B cell (primary cell): Measurements from ENCODE around the gene DDRGK1. TPM values are rescaled to one million over a fixed set of nuclear protein-coding genes. Genes with fewer than 3 reads are reported as not detected.

Experiments used
- ATAC-seq: fragments of 200-7000 bp; cut with Tn5 transposase; one replicate; pipeline ENCODE4 v1.10.0; 2021; ENCODE audit warnings: low read depth, mild to moderate bottlenecking, moderate number of reproducible peaks, moderate library complexity
- CTCF ChIA-PET: fragments of 350-600 bp; sonication (Branson Sonifier 250); formaldehyde crosslinking; loops from one replicate; lab custom pipeline; 2021; ENCODE audit warnings: antibody characterized with exemption, inconsistent platforms; lab: Charles Lee
- POLR2A ChIA-PET: fragments of 350-600 bp; sonication (Branson Sonifier 250); formaldehyde crosslinking; loops from one replicate; lab custom pipeline; 2021; ENCODE audit warnings: antibody characterized with exemption; lab: Charles Lee
- DNase-seq: peaks from one replicate; pipeline ENCODE4 v3.0.0; 2013
- H2AFZ ChIP-seq: 2 replicates; pipeline ENCODE4 v1.6.1; 2012; ENCODE audit warnings: mild to moderate bottlenecking, low read depth, low read length; ENCODE audit not compliant: insufficient read depth, poor library complexity, severe bottlenecking
- H3K27ac ChIP-seq, 2 donors: 1 replicate in 1 of 2; 2 replicates in 1 of 2; pipeline ENCODE4 v1.5.1; 2012 to 2013; ENCODE audit warnings: low read length in 2 of 2, mild to moderate bottlenecking in 2 of 2, moderate library complexity in 1 of 2
- H3K27me3 ChIP-seq, 4 experiments: fragments of 200-600 bp in 1 of 4; sonication (generic) in 1 of 4; replicated peaks in 1 of 4; 1 replicate in 2 of 4; 2 replicates in 2 of 4; pipeline versions ENCODE4 v1.6.1 to v1.7.0; 2013 to 2016; ENCODE audit warnings: low read length in 3 of 4, mild to moderate bottlenecking in 2 of 4, mixed read lengths in 1 of 4, moderate library complexity in 1 of 4; ENCODE audit not compliant: insufficient read depth in 4 of 4, control insufficient read depth in 3 of 4; ENCODE audit errors: control extremely low read depth in 1 of 4
- H3K36me3 ChIP-seq, 2 experiments: replicated peaks in 1 of 2; 1 replicate in 1 of 2; 2 replicates in 1 of 2; pipeline versions ENCODE4 v1.6.1 to v1.7.1; 2013; ENCODE audit warnings: low read length in 1 of 2; ENCODE audit not compliant: insufficient read depth in 2 of 2, control insufficient read depth in 1 of 2; ENCODE audit errors: control extremely low read depth in 1 of 2, extremely low read depth in 1 of 2
- H3K4me1 ChIP-seq, 2 donors: fragments of 200-600 bp in 1 of 2; sonication (generic) in 1 of 2; 1 replicate in 1 of 2; 2 replicates in 1 of 2; pipeline versions ENCODE4 v1.5.1 to v1.6.1; 2013 to 2017; ENCODE audit warnings: low read length in 2 of 2; ENCODE audit not compliant: control insufficient read depth in 2 of 2, insufficient read depth in 2 of 2
- H3K4me2 ChIP-seq: replicated peaks from 2 replicates; pipeline ENCODE3; 2012; ENCODE audit warnings: mild to moderate bottlenecking, low read depth, low read length; ENCODE audit not compliant: poor library complexity, severe bottlenecking
- H3K4me3 ChIP-seq, 5 experiments: fragments of 200-600 bp in 1 of 5; sonication (generic) in 1 of 5; 1 replicate in 3 of 5; 2 replicates in 2 of 5; pipeline versions ENCODE4 v1.5.1 to v1.7.0; 2011 to 2016; ENCODE audit warnings: low read length in 4 of 5, mild to moderate bottlenecking in 4 of 5, low read depth in 2 of 5, control low read depth in 1 of 5, moderate library complexity in 1 of 5; ENCODE audit not compliant: insufficient read depth in 1 of 5; ENCODE audit errors: control extremely low read depth in 1 of 5, extremely low read depth in 1 of 5
- H3K79me2 ChIP-seq: fragments of 200-600 bp; sonication (generic); one replicate; pipeline ENCODE4 v1.6.0; 2016; ENCODE audit warnings: low read length; ENCODE audit not compliant: control insufficient read depth, insufficient read depth
- H3K9ac ChIP-seq: fragments of 200-600 bp; sonication (generic); 2 replicates; pipeline ENCODE4 v1.6.1; 2017; ENCODE audit warnings: mild to moderate bottlenecking, low read length, moderate library complexity
- H3K9me3 ChIP-seq, 3 donors: one replicate each; pipeline versions ENCODE4 v1.6.1 to v1.7.1; 2013; ENCODE audit warnings: low read length in 2 of 3; ENCODE audit not compliant: control insufficient read depth in 2 of 3, insufficient read depth in 1 of 3; ENCODE audit errors: control extremely low read depth in 1 of 3
- H4K20me1 ChIP-seq: 2 replicates; pipeline ENCODE4 v1.6.0; 2012; ENCODE audit warnings: mild to moderate bottlenecking, low read length; ENCODE audit not compliant: insufficient read depth, control insufficient read depth, poor library complexity, severe bottlenecking
- H3K27ac Mint-ChIP-seq: one replicate; pipeline ENCODE4 v1.8.0; 2021; ENCODE audit warnings: mixed read lengths
- H3K27me3 Mint-ChIP-seq: one replicate; pipeline ENCODE4 v1.8.0; 2021; ENCODE audit warnings: mixed read lengths
- H3K4me1 Mint-ChIP-seq: one replicate; pipeline ENCODE4 v1.8.0; 2021; ENCODE audit warnings: mixed read lengths
- H3K4me3 Mint-ChIP-seq: one replicate; pipeline ENCODE4 v1.8.0; 2021; ENCODE audit warnings: mixed read lengths
- H3K9me3 Mint-ChIP-seq: one replicate; pipeline ENCODE4 v1.8.0; 2022; ENCODE audit warnings: mixed read lengths; ENCODE audit not compliant: insufficient read depth
- EZH2 ChIP-seq: IDR thresholded peaks from 2 replicates; pipeline ENCODE4 v1.6.1; 2012; ENCODE audit warnings: borderline replicate concordance, low read depth, mild to moderate bottlenecking, moderate library complexity, low read length; ENCODE audit not compliant: insufficient read depth, poor library complexity, severe bottlenecking
- WGBS: methylation state at CpG from one replicate; pipeline ENCODE4 v1.1.5; 2013; ENCODE audit warnings: missing lambda C conversion rate; ENCODE audit not compliant: insufficient coverage; 5-methylcytosine and 5-hydroxymethylcytosine counted together
- intact Hi-C: fragments of 100-400 bp; cut with micrococcal nuclease; formaldehyde crosslinking; loops from one replicate; pipeline ENCODE4 v1.10.0; 2022
- polyA plus RNA-seq: library from polyadenylated mRNA; depleted of rRNA; stranded (reverse); fragments of >200 nt; gene quantifications from 2 replicates; pipeline ENCODE4 v1.2.3, GENCODE V29; 2012
- total RNA-seq, 2 donors: library from RNA; stranded (reverse); fragments of 120-200 nt in 1 of 2; gene quantifications; 1 replicate in 1 of 2; 2 replicates in 1 of 2; pipeline versions ENCODE4 v1.2.3 to v1.2.4, GENCODE V29; 2013 to 2022
- TF ChIP-seq, protein P1 (sequence below): fragments of 200-600 bp; IDR thresholded peaks from one replicate; pipeline ENCODE4 v1.8.0; 2022; ENCODE audit warnings: antibody characterized with exemption, mild to moderate bottlenecking

The DDRGK1 gene
- total and polyA plus RNA-seq, 2 donors (not counting 1 experiment from before 2014, with no cell fraction given): 35.6 to 51.9 TPM

DNA sequence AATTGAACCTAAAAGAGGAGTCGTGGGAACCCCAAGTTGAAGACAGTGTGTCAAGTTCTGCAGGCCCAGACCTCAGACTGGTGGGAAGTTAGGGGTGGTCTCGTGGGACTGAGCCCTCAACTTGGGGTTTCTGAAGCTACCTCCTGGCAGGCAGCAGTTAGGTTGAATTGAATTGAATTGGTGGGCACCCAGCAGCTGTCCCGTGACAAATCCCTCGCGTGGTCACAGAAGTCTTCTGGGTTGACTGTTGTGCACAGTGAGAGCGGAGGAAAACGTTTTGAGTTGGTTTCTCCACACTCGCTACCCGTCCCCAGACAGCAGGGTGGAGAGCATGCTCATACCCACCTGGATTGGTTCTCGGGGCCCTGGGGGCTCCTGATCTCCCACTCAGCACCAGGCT lies 21.6 kb upstream of the DDRGK1 start:
- Histone ChIP-seq H3K4me3 (no peak overlapping the region), H2AFZ (no peak overlapping the region), H3K27ac (no peak overlapping the region), H3K79me2 (no peaks in the 10 kb centered on the region), H3K27me3 (no peaks in the 10 kb centered on the region), H3K36me3 (peaks cover 0 to 8% of the 10 kb centered on the region in 2 experiments), H4K20me1 (no peaks in the 10 kb centered on the region), H3K9me3 (no peaks in the 10 kb centered on the region), H3K4me2 (no peak overlapping the region), H3K4me1 (peaks cover 20 to 27% of the 10 kb centered on the region in 2 donors), H3K9ac (no peak overlapping the region)
- H3K9me3 Mint-ChIP-seq: no peaks in the 10 kb centered on the region
- CTCF ChIA-PET: interaction anchor here (1.3 kb wide), 1 partner anchor 14 kb away, joined by 4 read pairs; the partner anchor contains the start of gene SLC4A11
- H3K27me3 Mint-ChIP-seq: no peaks in the 10 kb centered on the region
- peaks cover 25% of the 10 kb centered on the region for H3K4me1 Mint-ChIP-seq
- DNase-seq (no peak), ATAC-seq (no peak)
- POLR2A ChIA-PET: no interaction called here
- WGBS: 43% methylated on average over 10 of the region's 10 CpGs
- H3K27ac Mint-ChIP-seq: no peak overlapping the region
- TF ChIP-seq EZH2: no peak
- TF ChIP-seq, protein P1, sequence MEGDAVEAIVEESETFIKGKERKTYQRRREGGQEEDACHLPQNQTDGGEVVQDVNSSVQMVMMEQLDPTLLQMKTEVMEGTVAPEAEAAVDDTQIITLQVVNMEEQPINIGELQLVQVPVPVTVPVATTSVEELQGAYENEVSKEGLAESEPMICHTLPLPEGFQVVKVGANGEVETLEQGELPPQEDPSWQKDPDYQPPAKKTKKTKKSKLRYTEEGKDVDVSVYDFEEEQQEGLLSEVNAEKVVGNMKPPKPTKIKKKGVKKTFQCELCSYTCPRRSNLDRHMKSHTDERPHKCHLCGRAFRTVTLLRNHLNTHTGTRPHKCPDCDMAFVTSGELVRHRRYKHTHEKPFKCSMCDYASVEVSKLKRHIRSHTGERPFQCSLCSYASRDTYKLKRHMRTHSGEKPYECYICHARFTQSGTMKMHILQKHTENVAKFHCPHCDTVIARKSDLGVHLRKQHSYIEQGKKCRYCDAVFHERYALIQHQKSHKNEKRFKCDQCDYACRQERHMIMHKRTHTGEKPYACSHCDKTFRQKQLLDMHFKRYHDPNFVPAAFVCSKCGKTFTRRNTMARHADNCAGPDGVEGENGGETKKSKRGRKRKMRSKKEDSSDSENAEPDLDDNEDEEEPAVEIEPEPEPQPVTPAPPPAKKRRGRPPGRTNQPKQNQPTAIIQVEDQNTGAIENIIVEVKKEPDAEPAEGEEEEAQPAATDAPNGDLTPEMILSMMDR: no peak
- intact Hi-C loops: no loop called here
- H3K4me3 Mint-ChIP-seq: no peak overlapping the region

DNA sequence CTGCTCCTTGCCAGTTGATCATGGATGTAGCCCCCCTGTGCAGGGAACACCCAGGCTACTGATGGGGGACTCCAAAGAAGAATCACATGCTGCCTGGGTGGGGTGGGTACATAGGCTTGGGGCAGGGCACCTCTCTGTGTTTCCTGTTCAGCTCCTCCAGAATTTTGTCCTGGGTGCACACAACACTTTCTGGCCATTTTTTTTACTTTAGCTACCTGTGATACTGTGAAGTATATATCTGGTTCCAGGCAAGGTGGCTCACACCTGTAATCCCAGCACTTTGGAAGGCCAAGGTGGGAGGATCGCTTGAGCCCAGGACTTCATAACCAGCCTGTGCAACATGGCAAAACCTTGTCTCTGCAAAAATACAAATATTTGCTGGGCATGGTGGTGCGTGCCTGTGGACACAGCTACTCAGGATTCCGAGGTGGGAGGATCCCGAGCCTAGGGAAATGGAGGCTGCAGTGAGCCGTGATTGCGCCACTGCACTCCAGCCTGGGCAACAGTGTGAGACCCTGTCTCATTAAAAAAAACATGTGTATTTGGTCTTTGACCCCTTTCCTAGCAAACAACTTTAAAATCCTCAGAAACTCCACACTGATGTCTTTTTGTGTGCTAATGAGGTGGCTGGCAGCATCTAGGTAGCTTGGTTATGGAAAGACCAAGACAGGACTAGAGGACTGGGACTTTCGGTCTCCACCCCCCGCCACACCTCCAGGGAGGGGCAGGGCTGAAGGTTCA lies 20.4 kb upstream of the DDRGK1 start:
- 98% methylated on average over 4 of the region's 8 CpGs for WGBS
- no peaks in the 10 kb centered on the region for H3K9me3 ChIP-seq
- no peak overlapping the region for H2AFZ ChIP-seq
- POLR2A ChIA-PET: interaction anchor here (0.8 to 2.5 kb wide), 2 partner anchors 14 to 15 kb away, joined by 3 to 9 read pairs; partner anchors contain the start of gene ITPA
- Mint-ChIP-seq H3K4me1 (peaks cover 26% of the 10 kb centered on the region), H3K27me3 (no peaks in the 10 kb centered on the region), H3K27ac (peak overlapping the region; percentile 67), H3K4me3 (no peak overlapping the region), H3K9me3 (no peaks in the 10 kb centered on the region)
- peaks cover 20 to 27% of the 10 kb centered on the region in 2 donors for H3K4me1 ChIP-seq
- no peak overlapping the region for H3K4me2 ChIP-seq
- H3K79me2 ChIP-seq: no peaks in the 10 kb centered on the region
- H3K4me3 ChIP-seq: no peak overlapping the region
- H3K9ac ChIP-seq: no peak overlapping the region
- ATAC-seq (no peak), DNase-seq (no peak)
- peaks cover 0 to 13% of the 10 kb centered on the region in 2 experiments for H3K36me3 ChIP-seq
- no peaks in the 10 kb centered on the region for H4K20me1 ChIP-seq
- H3K27me3 ChIP-seq: no peaks in the 10 kb centered on the region
- CTCF ChIA-PET: no interaction called here
- intact Hi-C loops: no loop called here
- H3K27ac ChIP-seq: no peak overlapping the region
- TF ChIP-seq EZH2: no peak
- TF ChIP-seq, protein P1: no peak
